Nucleus accumbens (tissue), 56 donors: Measurements from ENCODE around the gene KCTD5.

Source experiments
- DNase-seq, 56 donors: peaks; one replicate each; lab custom pipeline; 2025; lab: John Stamatoyannopoulos, UW

Gene KCTD5

GRCh38 chr16:2745116-2745890 lies 63.0 kb downstream of the KCTD5 start:
- DNase-seq, result peak in 1 of 56 donors; percentile 32

DNA sequence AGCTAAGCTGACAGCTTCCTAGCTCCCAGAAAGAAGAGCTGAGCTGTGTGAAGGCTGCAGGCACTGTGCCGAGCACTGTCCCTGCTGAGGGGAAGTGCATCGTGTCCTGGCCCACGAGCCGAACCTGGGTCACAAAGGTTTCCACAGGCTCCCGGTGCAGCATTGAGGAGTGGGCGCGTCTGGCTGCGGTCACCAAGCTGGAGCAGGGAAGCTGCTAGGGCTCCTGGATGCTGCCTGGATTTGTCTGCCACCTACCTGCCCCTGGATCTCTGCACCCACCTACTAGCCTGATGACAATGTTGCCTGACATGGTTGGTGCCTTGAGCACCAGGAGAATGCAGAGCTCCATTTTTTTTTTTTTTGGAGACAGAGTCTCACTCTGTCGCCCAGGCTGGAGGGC lies 63.6 kb downstream of the KCTD5 start:
- peak in 20 of 56 donors; percentile 6 to 52 (median 23) for DNase-seq

DNA sequence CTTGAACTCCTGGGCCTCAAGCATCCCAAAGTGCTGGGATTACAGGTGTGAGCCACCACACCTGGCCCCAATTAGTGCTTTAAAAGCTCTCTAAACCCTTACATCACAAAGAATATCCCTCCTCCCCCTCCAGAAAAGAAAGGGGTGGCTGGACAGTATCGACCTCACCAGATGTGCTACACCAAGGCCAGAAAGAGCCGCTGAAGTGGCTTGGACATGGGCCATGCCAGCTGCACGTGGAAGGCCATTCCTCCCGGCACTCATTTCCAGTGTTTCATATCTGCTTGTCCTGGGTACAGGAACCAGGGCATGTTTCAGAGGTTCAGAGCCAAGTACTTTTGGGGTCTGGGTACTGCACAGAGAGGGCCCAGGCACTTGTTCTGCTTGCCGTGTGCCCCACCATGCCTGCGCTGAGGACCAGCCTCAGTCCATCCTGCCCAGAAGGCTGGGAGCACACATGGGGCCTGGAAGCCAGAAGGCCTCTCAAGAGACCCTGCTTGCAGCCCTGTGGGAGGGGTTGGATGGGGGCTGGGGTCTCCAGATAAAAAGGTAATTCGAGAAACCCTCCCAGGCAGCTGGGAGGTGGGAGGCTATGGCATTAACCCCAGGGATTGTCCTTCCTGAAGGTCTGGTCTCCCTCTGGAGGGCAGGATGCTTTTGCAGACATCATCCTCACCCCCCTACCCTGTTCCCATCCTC lies 66.6 kb downstream of the KCTD5 start:
- no peak for DNase-seq

- DNase-seq, result no peak
Measured at GRCh38 chr16:2749476-2749875, 67.2 kb downstream of the KCTD5 start.

DNA sequence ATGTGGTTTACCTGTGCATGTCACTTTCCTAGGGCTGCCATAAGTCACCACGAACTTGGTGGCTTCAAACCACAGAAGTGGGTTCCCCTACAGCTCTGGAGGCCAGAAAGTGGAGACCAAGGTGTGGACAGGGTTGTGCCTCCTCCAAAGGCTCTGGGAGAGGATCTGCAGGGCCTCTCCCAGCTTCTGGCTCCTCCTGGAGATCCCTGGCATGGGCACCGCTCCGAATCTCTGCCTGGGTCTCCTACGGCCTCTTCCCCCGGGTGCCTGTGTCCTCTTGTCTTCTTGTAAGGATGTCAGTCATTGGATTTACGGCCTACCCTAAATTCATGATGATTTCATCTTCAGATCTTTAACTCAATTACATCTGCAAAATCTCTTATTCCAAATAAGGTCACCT lies 67.6 kb downstream of the KCTD5 start:
- DNase-seq, result no peak

DNA sequence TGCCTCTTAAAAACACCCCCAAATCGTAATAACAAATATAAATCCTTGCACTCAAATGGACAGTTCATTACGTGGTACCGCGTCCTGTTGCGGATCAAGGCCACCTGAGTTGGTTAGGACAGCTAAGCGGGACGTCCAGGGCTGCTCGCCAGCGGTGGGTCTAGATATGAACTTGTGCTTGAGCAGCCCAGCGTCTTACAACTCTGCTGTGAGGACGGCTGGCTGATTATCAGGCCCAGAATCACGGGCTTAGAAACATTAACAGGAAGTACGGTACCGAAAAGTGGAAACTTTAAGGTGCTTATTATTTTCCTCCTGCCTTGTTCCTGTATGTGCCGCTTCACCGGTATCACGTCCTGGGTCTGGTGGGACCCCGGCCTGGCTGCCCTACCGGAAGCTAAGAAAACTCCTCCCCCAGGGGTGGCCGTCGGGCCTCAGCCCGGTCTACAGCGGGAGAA lies 69.3 kb downstream of the KCTD5 start:
- peak in 5 of 56 donors; percentile 20 to 58 (median 47) for DNase-seq

DNA sequence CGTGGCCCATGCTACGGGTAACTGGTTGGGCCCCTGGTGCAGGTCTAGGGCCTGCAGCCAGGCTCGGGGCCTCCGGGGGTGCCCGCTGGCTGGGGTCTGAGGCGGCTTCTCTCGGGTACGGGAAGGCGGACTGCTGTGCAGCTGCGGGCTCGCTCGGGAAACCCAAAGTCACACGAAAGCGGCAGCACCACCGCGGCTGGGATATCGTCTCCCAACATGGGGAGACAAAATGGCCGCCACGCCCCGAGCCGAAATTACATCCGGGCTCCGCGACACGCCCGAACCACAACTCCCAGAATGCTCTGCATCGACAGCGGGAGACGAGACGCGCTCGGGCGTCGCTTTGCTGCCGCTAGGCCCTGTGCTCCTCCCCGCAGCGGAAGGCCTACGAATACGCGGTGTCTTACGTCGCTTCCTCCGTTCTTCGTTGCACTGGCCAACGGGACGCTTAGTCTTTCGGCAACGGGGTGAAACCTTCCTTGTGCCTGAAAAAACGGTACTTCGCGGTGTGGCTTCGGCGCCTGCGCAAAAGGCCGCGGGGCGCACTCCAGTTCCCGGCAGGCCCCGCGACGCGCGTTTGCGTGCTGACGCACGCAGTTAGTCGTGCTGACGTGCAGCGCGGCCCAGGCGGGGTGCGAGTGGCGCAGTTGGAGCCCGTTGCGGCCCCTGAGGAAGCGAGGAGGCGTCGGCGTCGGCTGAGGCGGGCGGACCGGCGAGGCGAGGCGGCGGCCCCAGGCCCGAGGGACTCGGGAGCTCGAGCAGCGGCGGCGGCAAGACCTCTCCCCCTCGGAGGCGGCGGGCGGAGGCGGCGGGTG lies 69.9 kb downstream of the KCTD5 start, which contains the start of gene SRRM2:
Gene SRRM2 (plus strand): TSS at position 604 of the 815 bp plus-strand sequence. CDS start 3,727 bp downstream, outside the sequence.
- DNase-seq, result peak in 55 of 56 donors; percentile 53 to 99 (median 94)

- DNase-seq, result peak in 46 of 56 donors; percentile 45 to 97 (median 88)
Measured at GRCh38 chr16:2752850-2753732, 70.8 kb downstream of the KCTD5 start.

GRCh38 chr16:2753733-2754020 lies 71.4 kb downstream of the KCTD5 start:
- no peak for DNase-seq

- DNase-seq, result no peak
Measured at GRCh38 chr16:2755158-2755557, 72.8 kb downstream of the KCTD5 start.

GRCh38 chr16:2756288-2757015 lies 74.1 kb downstream of the KCTD5 start:
- DNase-seq, result no peak

- DNase-seq, result no peak
Measured at GRCh38 chr16:2757344-2757743, 75.0 kb downstream of the KCTD5 start.
